GM12878 (cell line): ENCODE measurements around the gene GREB1. TPM values are rescaled to one million over a fixed set of nuclear protein-coding genes. Genes with fewer than 3 reads are reported as not detected.

Source experiments
- ATAC-seq: fragments of 200-7000 bp; cut with Tn5 transposase; 3 replicates; pipeline ENCODE4 v1.9.1; 2020; ENCODE audit warnings: mild to moderate bottlenecking, moderate library complexity
- BruUV-seq: library from RNA; stranded (reverse); fragments of 400-500 nt; replicated peaks from 2 replicates; lab custom pipeline; 2021; lab: Mats Ljungman, UMichigan
- CTCF ChIA-PET: fragments of 300-600 bp; sonication (Branson Sonifier 250); formaldehyde crosslinking; extraction: SDS; loops from one replicate; lab custom pipeline; 2021; ENCODE audit warnings: inconsistent platforms; lab: Yijun Ruan, JAX
- POLR2A ChIA-PET: fragments of 350-600 bp; formaldehyde crosslinking; extraction: SDS; loops from one replicate; lab custom pipeline; 2021; ENCODE audit warnings: inconsistent platforms; lab: Charles Lee
- RAD21 ChIA-PET: fragments of 300-600 bp; sonication (Branson Sonifier 250); formaldehyde crosslinking; loops from one replicate; lab custom pipeline; 2023; ENCODE audit warnings: antibody characterized with exemption; ENCODE audit not compliant: unreplicated experiment; lab: Charles Lee
- SMC1A ChIA-PET: fragments of 300-600 bp; sonication (Branson Sonifier 250); formaldehyde crosslinking; loops from one replicate; lab custom pipeline; 2023; ENCODE audit not compliant: unreplicated experiment, uncharacterized antibody; lab: Charles Lee
- DNase-seq: peaks from one replicate; pipeline ENCODE4 v3.0.0-alpha.2; 2011; ENCODE audit warnings: low read depth, low spot score
- FAIRE-seq: peaks from 3 replicates; lab custom pipeline; 2011; peaks lifted over from hg19 to GRCh38; lab: Jason Lieb, UNC
- H2AFZ ChIP-seq: 2 replicates; pipeline ENCODE4 v1.6.0; 2011; ENCODE audit warnings: low read depth, low read length, control low read depth; ENCODE audit not compliant: control insufficient read depth
- H3K27ac ChIP-seq: 2 replicates; pipeline ENCODE4 v1.5.1; 2011; ENCODE audit warnings: control low read depth; ENCODE audit not compliant: control insufficient read depth, insufficient read depth
- H3K27me3 ChIP-seq, 2 experiments: replicated peaks in 1 of 2; 2 replicates each; pipeline versions ENCODE4 v1.6.0 to v1.6.1; 2011; ENCODE audit warnings: low read length in 1 of 2; ENCODE audit not compliant: control insufficient read depth in 2 of 2, insufficient read depth in 2 of 2
- H3K36me3 ChIP-seq, 2 experiments: 2 replicates each; pipeline ENCODE4 v1.5.1; 2011; ENCODE audit warnings: low read length in 1 of 2; ENCODE audit not compliant: control insufficient read depth in 2 of 2, insufficient read depth in 2 of 2
- H3K4me1 ChIP-seq: 2 replicates; pipeline ENCODE4 v1.6.1; 2011; ENCODE audit warnings: mild to moderate bottlenecking, low read length, moderate library complexity, mixed read lengths; ENCODE audit not compliant: control insufficient read depth, insufficient read depth
- H3K4me2 ChIP-seq: 2 replicates; pipeline ENCODE4 v1.6.0; 2011; ENCODE audit warnings: control low read depth; ENCODE audit not compliant: control insufficient read depth, insufficient read depth
- H3K4me3 ChIP-seq: fragments of 200-600 bp; sonication (generic); 2 replicates; pipeline ENCODE4 v1.5.1; 2016
- H3K79me2 ChIP-seq: 2 replicates; pipeline ENCODE4 v1.6.0; 2011; ENCODE audit warnings: low read length; ENCODE audit not compliant: control insufficient read depth, insufficient read depth
- H3K9ac ChIP-seq: 2 replicates; pipeline ENCODE4 v1.8.0; 2011; ENCODE audit warnings: low read length, control low read depth, mixed read lengths; ENCODE audit not compliant: control insufficient read depth, insufficient read depth
- H3K9me3 ChIP-seq: replicated peaks from 3 replicates; pipeline ENCODE4 v1.5.1; 2011; ENCODE audit warnings: mild to moderate bottlenecking, low read length; ENCODE audit not compliant: control insufficient read depth, insufficient read depth
- H4K20me1 ChIP-seq: 2 replicates; pipeline ENCODE4 v1.6.0; 2011; ENCODE audit not compliant: control insufficient read depth, insufficient read depth
- RAD21 ChIP-seq: IDR thresholded peaks from 2 replicates; pipeline ENCODE4 v1.6.1; 2011; ENCODE audit warnings: mild to moderate bottlenecking, low read depth, low read length, moderate library complexity; ENCODE audit not compliant: insufficient read depth
- TARDBP ChIP-seq: IDR thresholded peaks from 2 replicates; pipeline ENCODE4 v1.6.1; 2016; ENCODE audit warnings: borderline replicate concordance
- TCF12 ChIP-seq: IDR thresholded peaks from 2 replicates; pipeline ENCODE4 v1.6.1; 2011; ENCODE audit warnings: low read depth, mild to moderate bottlenecking, low read length
- USF2 ChIP-seq: IDR thresholded peaks from 2 replicates; pipeline ENCODE4 v1.6.1; 2011; ENCODE audit warnings: low read depth, low read length, improper control_type of control experiment, borderline replicate concordance
- WRNIP1 ChIP-seq: IDR thresholded peaks from 2 replicates; pipeline ENCODE4 v1.6.1; 2011; ENCODE audit warnings: low read depth, low read length, improper control_type of control experiment, borderline replicate concordance
- ZBTB11 ChIP-seq: fragments of 450-650 bp; formaldehyde crosslinking; IDR thresholded peaks from 2 replicates; pipeline ENCODE4 v1.5.0; 2022; ENCODE audit warnings: mild to moderate bottlenecking, missing genetic modification characterization
- ZNF687 ChIP-seq: fragments of 450-650 bp; IDR thresholded peaks from 2 replicates; pipeline ENCODE4 v1.6.1; 2017; ENCODE audit warnings: mild to moderate bottlenecking, moderate library complexity
- WGBS: methylation state at CpG from one replicate; pipeline ENCODE4 v1.1.6; 2016; ENCODE audit warnings: low lambda C conversion rate; ENCODE audit not compliant: insufficient replicate concordance, insufficient coverage; ENCODE audit errors: missing lambda C conversion rate; 5-methylcytosine and 5-hydroxymethylcytosine counted together
- in situ Hi-C: fragments of 300-500 bp; cut with MboI; formaldehyde crosslinking; loops from 9 replicates; pipeline ENCODE4 v1.14.3; 2018; ENCODE audit warnings: mixed read lengths
- intact Hi-C: fragments of 100-400 bp; cut with micrococcal nuclease; formaldehyde crosslinking; loops from one replicate; pipeline ENCODE4 v1.14.2; 2022; ENCODE audit not compliant: unreplicated experiment
- polyA plus RNA-seq, 11 experiments: library from polyadenylated mRNA; depleted of rRNA in 4 of 11; unstranded in 6 of 11; stranded (reverse) in 5 of 11; fragments of >200 nt; fragmentation: Nextera tagmentation in 4 of 11; fragmentation: Illumina TruSeq in 1 of 11; extraction: Ambion mirVana in 4 of 11; extraction: Trizol in 1 of 11; gene quantifications; 1 replicate in 1 of 11; 2 replicates in 10 of 11; pipeline versions ENCODE4 v1.2.1 to v1.2.3, GENCODE V29; 2011 to 2016; ENCODE audit warnings: inconsistent platforms in 2 of 11, missing spikeins in 2 of 11, low read depth in 1 of 11
- total RNA-seq, 4 experiments: library from RNA; depleted of rRNA in 3 of 4; stranded (reverse); fragments of >200 nt in 3 of 4; fragmentation: Illumina TruSeq in 1 of 4; extraction: Trizol in 1 of 4; gene quantifications; 2 replicates each; pipeline versions ENCODE4 v1.2.1 to v1.2.3, GENCODE V29; 2013 to 2021

Gene GREB1
- total and polyA plus RNA-seq, 10 of the 15 experiments (the other 5 are each of a cell fraction or from before 2014, with no cell fraction given) = 0.09 to 2.1 (median 0.37) TPM; not detected in 1

- CTCF ChIA-PET = no interaction called here
- H4K20me1 ChIP-seq = no peaks in the 10 kb centered on the region
- H3K9ac ChIP-seq = no peak overlapping the region
These were observed 12.2 kb downstream of the GREB1 start for GRCh38 chr2:11546072-11546471.

More at GRCh38 chr2:11546072-11546471, 12.2 kb downstream of the GREB1 start:
- DNase-seq (no peak), FAIRE-seq (no peak), ATAC-seq (no peak)
- H3K4me2 ChIP-seq = no peak overlapping the region
- no peaks in the 10 kb centered on the region; the same call in 1 of the 2 replicates for H3K4me1 ChIP-seq
- ChIA-PET RAD21 (interaction anchor here (0.5 kb wide), 1 partner anchor 241 kb away, joined by 3 read pairs; no protein-coding TSS in a partner anchor), SMC1A (interaction anchor here (0.8 kb wide), 1 partner anchor 36 kb away, joined by 3 read pairs; no protein-coding TSS in a partner anchor), POLR2A (interaction anchor here (0.6 kb wide), 1 partner anchor 132 kb away, joined by 3 read pairs; no protein-coding TSS in a partner anchor)
- H3K36me3 ChIP-seq = no peaks in the 10 kb centered on the region
- TF ChIP-seq ZBTB11 (CRISPR knock-in tag) (no peak), USF2 (no peak), TARDBP (no peak), TCF12 (no peak), RAD21 (no peak), ZNF687 (no peak), WRNIP1 (no peak)
- in situ Hi-C loops (no loop called here), intact Hi-C loops (no loop called here)
- no peaks in the 10 kb centered on the region for H3K9me3 ChIP-seq
- H3K27ac ChIP-seq = no peak overlapping the region
- H2AFZ ChIP-seq = no peak overlapping the region
- no peaks in the 10 kb centered on the region for H3K79me2 ChIP-seq
- WGBS = 36% methylated on average over 6 of the region's 6 CpGs
- no peaks in the 10 kb centered on the region for H3K27me3 ChIP-seq
- no TSS peak for BruUV-seq
- no peak overlapping the region for H3K4me3 ChIP-seq
